A549 (cell line): ENCODE data around the gene TNRC18. TPM values are rescaled to one million over a fixed set of nuclear protein-coding genes. Genes with fewer than 3 reads are reported as not detected.

Experiments used
- ATAC-seq, 2 experiments: fragments of 200-7000 bp in 1 of 2; fragments of >200 bp in 1 of 2; cut with Nextera tagmentation in 1 of 2; cut with Tn5 transposase in 1 of 2; 3 replicates each; pipeline versions ENCODE4 v1.8.0 to v1.9.1; 2018 to 2020; ENCODE audit warnings: mild to moderate bottlenecking in 1 of 2, moderate library complexity in 1 of 2
- CTCF ChIA-PET: fragments of 300-600 bp; sonication (Branson Sonifier 250); formaldehyde crosslinking; extraction: SDS; loops from one replicate; lab custom pipeline; 2021; ENCODE audit warnings: antibody characterized with exemption, inconsistent platforms; lab: Yijun Ruan, JAX
- POLR2A ChIA-PET: fragments of 350-600 bp; formaldehyde crosslinking; extraction: SDS; loops from one replicate; lab custom pipeline; 2021; ENCODE audit warnings: antibody characterized with exemption, inconsistent platforms; lab: Yijun Ruan, JAX
- DNase-seq, 2 experiments: peaks; one replicate each; pipeline versions ENCODE4 v3.0.0 to v3.0.0-alpha.2; 2011 to 2016; ENCODE audit warnings: low read depth in 1 of 2, low spot score in 1 of 2
- FAIRE-seq: peaks from 2 replicates; lab custom pipeline; 2011; peaks lifted over from hg19 to GRCh38; lab: Jason Lieb, UNC
- H3K27ac ChIP-seq, 2 experiments: fragments of >200 bp; sonication (Bioruptor Twin); formaldehyde crosslinking; 3 replicates each; pipeline ENCODE4 v1.5.1; 2016 to 2017
- H3K4me1 ChIP-seq: fragments of >200 bp; sonication (Bioruptor Twin); formaldehyde crosslinking; 3 replicates; pipeline ENCODE4 v1.6.1; 2016
- H3K4me2 ChIP-seq: fragments of >200 bp; sonication (Bioruptor Twin); formaldehyde crosslinking; 3 replicates; pipeline ENCODE4 v1.6.1; 2016
- H3K4me3 ChIP-seq: fragments of >200 bp; sonication (Bioruptor Twin); formaldehyde crosslinking; 3 replicates; pipeline ENCODE4 v1.5.1; 2016
- H3K9me3 ChIP-seq: fragments of >200 bp; sonication (Bioruptor Twin); formaldehyde crosslinking; 3 replicates; pipeline ENCODE4 v1.6.1; 2016
- CBX2 ChIP-seq: fragments of 200-600 bp; sonication (generic); IDR thresholded peaks from 2 replicates; pipeline ENCODE4 v1.6.1; 2016; ENCODE audit warnings: low read depth, mild to moderate bottlenecking, borderline replicate concordance
- EHF ChIP-seq: fragments of 250-450 bp; sonication (Bioruptor Pico); IDR thresholded peaks from 2 replicates; pipeline ENCODE4 v1.5.0; 2020; ENCODE audit warnings: mild to moderate bottlenecking
- EP300 ChIP-seq, 2 experiments: fragments of >200 bp; sonication (Bioruptor Twin); formaldehyde crosslinking; IDR thresholded peaks; 2 replicates in 1 of 2; 3 replicates in 1 of 2; pipeline ENCODE4 v1.6.1; 2016 to 2017
- ESRRA ChIP-seq: fragments of 150-350 bp; IDR thresholded peaks from 2 replicates; pipeline ENCODE4 v1.6.1; 2014; ENCODE audit warnings: mild to moderate bottlenecking, low read length, borderline replicate concordance
- FOSB ChIP-seq: fragments of 250-450 bp; sonication (Bioruptor Pico); IDR thresholded peaks from 2 replicates; pipeline ENCODE4 v1.5.0; 2020; ENCODE audit warnings: mild to moderate bottlenecking, moderate library complexity
- FOSL2 ChIP-seq, 2 experiments: fragments of 450-650 bp in 1 of 2; fragments of >200 bp in 1 of 2; sonication (Bioruptor Twin) in 1 of 2; formaldehyde crosslinking; IDR thresholded peaks; 2 replicates each; pipeline versions ENCODE4 v1.5.0 to v1.6.1; 2016 to 2020; ENCODE audit warnings: mild to moderate bottlenecking in 1 of 2, moderate library complexity in 1 of 2
- HEYL ChIP-seq: fragments of 250-450 bp; sonication (Bioruptor Pico); IDR thresholded peaks from 2 replicates; pipeline ENCODE4 v1.8.0; 2021; ENCODE audit warnings: mild to moderate bottlenecking, moderate library complexity
- HMGXB4 ChIP-seq: fragments of 250-450 bp; sonication (Bioruptor Pico); IDR thresholded peaks from 2 replicates; pipeline ENCODE4 v1.5.0; 2021; ENCODE audit warnings: mild to moderate bottlenecking, moderate library complexity, borderline replicate concordance
- HOXB13 ChIP-seq: fragments of 250-450 bp; sonication (Bioruptor Pico); IDR thresholded peaks from 2 replicates; pipeline ENCODE4 v1.5.0; 2020; ENCODE audit warnings: low read depth, mild to moderate bottlenecking, moderate library complexity
- JUN ChIP-seq, 2 experiments: fragments of >200 bp; sonication (Bioruptor Twin); formaldehyde crosslinking; IDR thresholded peaks; 2 replicates in 1 of 2; 3 replicates in 1 of 2; pipeline ENCODE4 v1.6.1; 2016 to 2017
- KDM1A ChIP-seq: fragments of 200-600 bp; sonication (generic); IDR thresholded peaks from 2 replicates; pipeline ENCODE4 v1.6.1; 2016; ENCODE audit warnings: low read depth, mild to moderate bottlenecking
- KDM5A ChIP-seq: fragments of 200-600 bp; sonication (generic); IDR thresholded peaks from 2 replicates; pipeline ENCODE4 v1.6.1; 2016; ENCODE audit warnings: antibody characterized with exemption, mild to moderate bottlenecking
- NPAS2 ChIP-seq: fragments of 250-450 bp; sonication (Bioruptor Pico); IDR thresholded peaks from 2 replicates; pipeline ENCODE4 v1.8.0; 2022; ENCODE audit warnings: mild to moderate bottlenecking, moderate library complexity, borderline replicate concordance
- RAD21 ChIP-seq, 2 experiments: fragments of >200 bp in 1 of 2; sonication (Bioruptor Twin) in 1 of 2; formaldehyde crosslinking in 1 of 2; IDR thresholded peaks in 1 of 2; conservative IDR thresholded peaks in 1 of 2; 2 replicates in 1 of 2; 3 replicates in 1 of 2; pipeline ENCODE4 v1.6.1; 2012 to 2018; ENCODE audit warnings: inconsistent platforms in 1 of 2
- RFX5 ChIP-seq: fragments of 450-650 bp; IDR thresholded peaks from 2 replicates; pipeline ENCODE4 v1.7.1; 2014; ENCODE audit warnings: antibody characterized with exemption, mild to moderate bottlenecking, moderate library complexity
- SREBF2 ChIP-seq: fragments of 450-650 bp; IDR thresholded peaks from 2 replicates; pipeline ENCODE4 v1.6.1; 2014; ENCODE audit warnings: mild to moderate bottlenecking, moderate library complexity
- WGBS: methylation state at CpG from one replicate; pipeline ENCODE4 v1.1.6; 2017; ENCODE audit errors: missing lambda C conversion rate; 5-methylcytosine and 5-hydroxymethylcytosine counted together
- polyA plus RNA-seq, 4 experiments: library from polyadenylated mRNA; depleted of rRNA in 3 of 4; stranded (reverse); fragments of >200 nt; fragmentation: RNase III in 1 of 4; extraction: RNeasy Plus Mini Kit Qiagen cat#74134 plus additional on column Dnase treatment in 1 of 4; gene quantifications; 2 replicates in 3 of 4; 3 replicates in 1 of 4; pipeline ENCODE4 v1.2.3, GENCODE V29; 2011 to 2017
- TF ChIP-seq, protein P1 (sequence below): fragments of >200 bp; sonication (Bioruptor Twin); formaldehyde crosslinking; IDR thresholded peaks from 3 replicates; pipeline ENCODE4 v1.5.1; 2016
- TF ChIP-seq, protein P2 (sequence below): fragments of >200 bp; sonication (Bioruptor Twin); formaldehyde crosslinking; IDR thresholded peaks from 3 replicates; pipeline ENCODE4 v1.6.1; 2016
- TF ChIP-seq, protein P3 (sequence below): fragments of 200-600 bp; sonication (generic); IDR thresholded peaks from 2 replicates; pipeline ENCODE4 v1.6.1; 2016; ENCODE audit warnings: antibody characterized with exemption, mild to moderate bottlenecking, moderate library complexity

Gene TNRC18
- polyA plus RNA-seq, 2 of the 4 experiments (the other 2 are of a cell fraction) = 15.5 to 39.9 TPM

GRCh38 chr7:5396542-5396941 lies 27.1 kb downstream of the TNRC18 start (continued):
- no peak for TF ChIP-seq HOXB13 (CRISPR knock-in tag)
- TF ChIP-seq JUN (IDR thresholded peaks at IDR 0.05) = no peak
- TF ChIP-seq FOSL2 (IDR thresholded peaks at IDR 0.05) = no peak
- TF ChIP-seq FOSL2 (CRISPR knock-in tag; IDR thresholded peaks at IDR 0.05) = no peak
- TF ChIP-seq, protein P1, sequence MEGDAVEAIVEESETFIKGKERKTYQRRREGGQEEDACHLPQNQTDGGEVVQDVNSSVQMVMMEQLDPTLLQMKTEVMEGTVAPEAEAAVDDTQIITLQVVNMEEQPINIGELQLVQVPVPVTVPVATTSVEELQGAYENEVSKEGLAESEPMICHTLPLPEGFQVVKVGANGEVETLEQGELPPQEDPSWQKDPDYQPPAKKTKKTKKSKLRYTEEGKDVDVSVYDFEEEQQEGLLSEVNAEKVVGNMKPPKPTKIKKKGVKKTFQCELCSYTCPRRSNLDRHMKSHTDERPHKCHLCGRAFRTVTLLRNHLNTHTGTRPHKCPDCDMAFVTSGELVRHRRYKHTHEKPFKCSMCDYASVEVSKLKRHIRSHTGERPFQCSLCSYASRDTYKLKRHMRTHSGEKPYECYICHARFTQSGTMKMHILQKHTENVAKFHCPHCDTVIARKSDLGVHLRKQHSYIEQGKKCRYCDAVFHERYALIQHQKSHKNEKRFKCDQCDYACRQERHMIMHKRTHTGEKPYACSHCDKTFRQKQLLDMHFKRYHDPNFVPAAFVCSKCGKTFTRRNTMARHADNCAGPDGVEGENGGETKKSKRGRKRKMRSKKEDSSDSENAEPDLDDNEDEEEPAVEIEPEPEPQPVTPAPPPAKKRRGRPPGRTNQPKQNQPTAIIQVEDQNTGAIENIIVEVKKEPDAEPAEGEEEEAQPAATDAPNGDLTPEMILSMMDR = peak; percentile 60
- no peak for TF ChIP-seq NPAS2 (CRISPR knock-in tag)
- TF ChIP-seq RAD21 (conservative IDR thresholded peaks at IDR 0.05 in 1 of 2, IDR thresholded peaks at IDR 0.05 in 1 of 2) = peak; percentile 80 to 82
- TF ChIP-seq, protein P2, sequence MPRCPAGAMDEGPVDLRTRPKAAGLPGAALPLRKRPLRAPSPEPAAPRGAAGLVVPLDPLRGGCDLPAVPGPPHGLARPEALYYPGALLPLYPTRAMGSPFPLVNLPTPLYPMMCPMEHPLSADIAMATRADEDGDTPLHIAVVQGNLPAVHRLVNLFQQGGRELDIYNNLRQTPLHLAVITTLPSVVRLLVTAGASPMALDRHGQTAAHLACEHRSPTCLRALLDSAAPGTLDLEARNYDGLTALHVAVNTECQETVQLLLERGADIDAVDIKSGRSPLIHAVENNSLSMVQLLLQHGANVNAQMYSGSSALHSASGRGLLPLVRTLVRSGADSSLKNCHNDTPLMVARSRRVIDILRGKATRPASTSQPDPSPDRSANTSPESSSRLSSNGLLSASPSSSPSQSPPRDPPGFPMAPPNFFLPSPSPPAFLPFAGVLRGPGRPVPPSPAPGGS = no peak
- TF ChIP-seq RFX5 = no peak
- TF ChIP-seq KDM5A = 0 out of 2 replicates have a peak, but pooled peaks have one; percentile 47

GRCh38 chr7:5395246-5395645 lies 28.4 kb downstream of the TNRC18 start:
- H3K4me2 ChIP-seq = peak overlapping the region; percentile 77
- 86% methylated on average over 10 of the region's 15 CpGs for WGBS
- H3K27ac ChIP-seq = peak overlapping the region in 1 of 2 experiments; percentile 35; a peak in 2 of 6 replicates
- DNase-seq (no peak), FAIRE-seq (no peak), ATAC-seq (no peak)
- TF ChIP-seq, protein P1 = no peak
- ChIA-PET POLR2A (no interaction called here), CTCF (interaction anchor here (1.6 to 5.3 kb wide), 4 partner anchors 15 to 55 kb away, joined by 5 to 54 read pairs (median 20); partner anchors contain the start of gene TNRC18)
- H3K4me3 ChIP-seq = no peak overlapping the region
- H3K4me1 ChIP-seq = peaks cover 21% of the 10 kb centered on the region
- no peaks in the 10 kb centered on the region for H3K9me3 ChIP-seq

- H3K9me3 ChIP-seq = no peaks in the 10 kb centered on the region
- DNase-seq (no peak), FAIRE-seq (no peak), ATAC-seq (no peak)
- H3K27ac ChIP-seq = 0 out of 6 replicates have a peak overlapping the region, but pooled peaks of 1 of the 2 experiments have one; percentile 35
- no peak overlapping the region for H3K4me3 ChIP-seq
- ChIA-PET POLR2A (no interaction called here), CTCF (interaction anchor here (0.6 to 5.3 kb wide), 5 partner anchors 10 to 56 kb away, joined by 5 to 54 read pairs (median 12); partner anchors contain the start of gene TNRC18)
- peaks cover 21% of the 10 kb centered on the region for H3K4me1 ChIP-seq
- no peak overlapping the region for H3K4me2 ChIP-seq
- WGBS = 94% methylated on average over 18 of the region's 33 CpGs
- no peak for TF ChIP-seq FOSB (CRISPR knock-in tag)
- TF ChIP-seq EHF (CRISPR knock-in tag) = no peak
- no peak for TF ChIP-seq HMGXB4 (CRISPR knock-in tag)
- no peak for TF ChIP-seq KDM1A
- TF ChIP-seq HEYL (CRISPR knock-in tag) = no peak
- TF ChIP-seq RAD21 (conservative IDR thresholded peaks at IDR 0.05 in 1 of 2, IDR thresholded peaks at IDR 0.05 in 1 of 2) = no peak
- TF ChIP-seq, protein P3, sequence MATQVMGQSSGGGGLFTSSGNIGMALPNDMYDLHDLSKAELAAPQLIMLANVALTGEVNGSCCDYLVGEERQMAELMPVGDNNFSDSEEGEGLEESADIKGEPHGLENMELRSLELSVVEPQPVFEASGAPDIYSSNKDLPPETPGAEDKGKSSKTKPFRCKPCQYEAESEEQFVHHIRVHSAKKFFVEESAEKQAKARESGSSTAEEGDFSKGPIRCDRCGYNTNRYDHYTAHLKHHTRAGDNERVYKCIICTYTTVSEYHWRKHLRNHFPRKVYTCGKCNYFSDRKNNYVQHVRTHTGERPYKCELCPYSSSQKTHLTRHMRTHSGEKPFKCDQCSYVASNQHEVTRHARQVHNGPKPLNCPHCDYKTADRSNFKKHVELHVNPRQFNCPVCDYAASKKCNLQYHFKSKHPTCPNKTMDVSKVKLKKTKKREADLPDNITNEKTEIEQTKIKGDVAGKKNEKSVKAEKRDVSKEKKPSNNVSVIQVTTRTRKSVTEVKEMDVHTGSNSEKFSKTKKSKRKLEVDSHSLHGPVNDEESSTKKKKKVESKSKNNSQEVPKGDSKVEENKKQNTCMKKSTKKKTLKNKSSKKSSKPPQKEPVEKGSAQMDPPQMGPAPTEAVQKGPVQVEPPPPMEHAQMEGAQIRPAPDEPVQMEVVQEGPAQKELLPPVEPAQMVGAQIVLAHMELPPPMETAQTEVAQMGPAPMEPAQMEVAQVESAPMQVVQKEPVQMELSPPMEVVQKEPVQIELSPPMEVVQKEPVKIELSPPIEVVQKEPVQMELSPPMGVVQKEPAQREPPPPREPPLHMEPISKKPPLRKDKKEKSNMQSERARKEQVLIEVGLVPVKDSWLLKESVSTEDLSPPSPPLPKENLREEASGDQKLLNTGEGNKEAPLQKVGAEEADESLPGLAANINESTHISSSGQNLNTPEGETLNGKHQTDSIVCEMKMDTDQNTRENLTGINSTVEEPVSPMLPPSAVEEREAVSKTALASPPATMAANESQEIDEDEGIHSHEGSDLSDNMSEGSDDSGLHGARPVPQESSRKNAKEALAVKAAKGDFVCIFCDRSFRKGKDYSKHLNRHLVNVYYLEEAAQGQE = no peak
- no peak for TF ChIP-seq CBX2
- no peak for TF ChIP-seq ESRRA
- TF ChIP-seq SREBF2 = no peak
- TF ChIP-seq EP300 (IDR thresholded peaks at IDR 0.05) = no peak
These were observed 29.1 kb downstream of the TNRC18 start for GRCh38 chr7:5394264-5395105.
